K562 (cell line): ENCODE measurements around the gene GLP2R. TPM values are rescaled to one million over a fixed set of nuclear protein-coding genes. Genes with fewer than 3 reads are reported as not detected.

Source experiments
- ATAC-seq: fragments of 200-7000 bp; cut with Tn5 transposase; 3 replicates; pipeline ENCODE4 v1.9.1; 2020; ENCODE audit warnings: moderate library complexity
- BruUV-seq: library from RNA; stranded (reverse); fragments of 400-500 nt; replicated peaks from 2 replicates; lab custom pipeline; 2021; lab: Mats Ljungman, UMichigan
- CTCF ChIA-PET: fragments of 300-600 bp; formaldehyde crosslinking; extraction: SDS; loops from one replicate; lab custom pipeline; 2021; ENCODE audit warnings: low intra/inter-chr PET ratio; lab: Yijun Ruan, JAX
- POLR2A ChIA-PET: fragments of 300-600, 350-650 bp; sonication (Branson Sonifier 250); formaldehyde crosslinking; extraction: SDS; loops from one replicate; lab custom pipeline; 2021; ENCODE audit warnings: antibody characterized with exemption, inconsistent platforms; lab: Yijun Ruan, JAX
- DNase-seq, 4 experiments: peaks; one replicate each; pipeline versions ENCODE4 v3.0.0 to v3.0.0-alpha.2; 2011 to 2018; ENCODE audit warnings: low spot score in 3 of 4, mixed read lengths in 3 of 4; ENCODE audit errors: extremely low read depth in 1 of 4
- FAIRE-seq: peaks from 2 replicates; lab custom pipeline; 2011; peaks lifted over from hg19 to GRCh38; lab: Jason Lieb, UNC
- H2AFZ ChIP-seq: 2 replicates; pipeline ENCODE4 v1.6.0; 2011; ENCODE audit warnings: low read depth, low read length, control low read depth, inconsistent platforms
- H3K27ac ChIP-seq: fragments of 200-600 bp; 3 replicates; pipeline ENCODE4 v1.8.0; 2011; ENCODE audit warnings: low read depth, mild to moderate bottlenecking, control low read depth, inconsistent platforms, low read length, moderate library complexity, mixed read lengths; ENCODE audit errors: extremely low read depth
- H3K27me3 ChIP-seq, 2 experiments: fragments of 300-600 bp in 1 of 2; 2 replicates in 1 of 2; 3 replicates in 1 of 2; pipeline versions ENCODE4 v1.6.0 to v1.8.0; 2011; ENCODE audit warnings: inconsistent platforms in 2 of 2, low read length in 2 of 2, mild to moderate bottlenecking in 1 of 2, mixed read lengths in 1 of 2, moderate library complexity in 1 of 2; ENCODE audit not compliant: control insufficient read depth in 2 of 2, insufficient read depth in 2 of 2
- H3K36me3 ChIP-seq: fragments of 300-600 bp; 3 replicates; pipeline ENCODE4 v1.8.0; 2011; ENCODE audit warnings: mild to moderate bottlenecking, low read length, inconsistent platforms; ENCODE audit not compliant: control insufficient read depth, insufficient read depth
- H3K4me1 ChIP-seq, 2 experiments: fragments of 200-600 bp in 1 of 2; replicated peaks in 1 of 2; 2 replicates in 1 of 2; 3 replicates in 1 of 2; pipeline versions ENCODE4 v1.5.1 to v1.8.0; 2011; ENCODE audit warnings: inconsistent platforms in 2 of 2, low read length in 2 of 2, mild to moderate bottlenecking in 1 of 2, mixed read lengths in 1 of 2, moderate library complexity in 1 of 2; ENCODE audit not compliant: control insufficient read depth in 2 of 2, insufficient read depth in 2 of 2
- H3K4me2 ChIP-seq: 2 replicates; pipeline ENCODE4 v1.6.1; 2011; ENCODE audit warnings: low read length, control low read depth, inconsistent platforms, mixed read lengths; ENCODE audit not compliant: insufficient read depth
- H3K4me3 ChIP-seq: fragments of 200-600 bp; sonication (generic), shearing (Covaris generic); 2 replicates; pipeline ENCODE4 v1.5.1; 2016; ENCODE audit warnings: control low read depth, inconsistent platforms
- H3K79me2 ChIP-seq: fragments of 200-600 bp; 3 replicates; pipeline ENCODE4 v1.8.0; 2011; ENCODE audit warnings: low read length, inconsistent platforms; ENCODE audit not compliant: control insufficient read depth, insufficient read depth
- H3K9ac ChIP-seq, 2 experiments: 2 replicates each; pipeline versions ENCODE4 v1.6.0 to v1.6.1; 2011; ENCODE audit warnings: low read depth in 2 of 2, low read length in 2 of 2, control low read depth in 1 of 2, inconsistent platforms in 1 of 2, mild to moderate bottlenecking in 1 of 2, mixed read lengths in 1 of 2; ENCODE audit not compliant: insufficient read depth in 1 of 2
- H3K9me1 ChIP-seq: one replicate; pipeline ENCODE4 v1.6.0; 2011; ENCODE audit warnings: inconsistent platforms, mild to moderate bottlenecking, low read length, moderate library complexity; ENCODE audit not compliant: control insufficient read depth, insufficient read depth
- H3K9me3 ChIP-seq: replicated peaks from 2 replicates; pipeline ENCODE4 v1.5.1; 2011; ENCODE audit warnings: low read depth, low read length, inconsistent platforms; ENCODE audit not compliant: control insufficient read depth, insufficient read depth
- H4K20me1 ChIP-seq: replicated peaks from 2 replicates; pipeline ENCODE4 v1.6.1; 2011; ENCODE audit warnings: low read length, inconsistent platforms, mixed read lengths; ENCODE audit not compliant: control insufficient read depth, insufficient read depth
- CHCHD3 ChIP-seq: fragments of 250-450 bp; sonication (Bioruptor Pico); IDR thresholded peaks from 2 replicates; pipeline ENCODE4 v2.1.2; 2022; ENCODE audit warnings: mild to moderate bottlenecking
- GTF2E2 ChIP-seq: fragments of 200-800 bp; sonication (Bioruptor generic); IDR thresholded peaks from 2 replicates; pipeline ENCODE4 v1.6.1; 2016; ENCODE audit warnings: missing genetic modification characterization, missing compliant biosample characterization
- HEY1 ChIP-seq: fragments of 250-450 bp; sonication (Bioruptor Pico); IDR thresholded peaks from 2 replicates; pipeline ENCODE4 v1.5.0; 2020; ENCODE audit warnings: mild to moderate bottlenecking, moderate library complexity, borderline replicate concordance
- MAZ ChIP-seq, 2 experiments: fragments of 450-650 bp in 1 of 2; sonication (generic) in 1 of 2; formaldehyde crosslinking; IDR thresholded peaks in 1 of 2; conservative IDR thresholded peaks in 1 of 2; 2 replicates each; pipeline versions ENCODE4 v1.4.0 to v1.5.0; 2020; ENCODE audit warnings: mild to moderate bottlenecking in 1 of 2, missing genetic modification reagents in 1 of 2
- NFXL1 ChIP-seq: fragments of 450-650 bp; formaldehyde crosslinking; IDR thresholded peaks from 2 replicates; pipeline ENCODE4 v1.4.0; 2021; ENCODE audit warnings: mild to moderate bottlenecking
- POLR2AphosphoS5 ChIP-seq: IDR thresholded peaks from 2 replicates; pipeline ENCODE4 v1.6.1; 2011; ENCODE audit warnings: mild to moderate bottlenecking, low read depth, low read length, moderate library complexity; ENCODE audit not compliant: control insufficient read depth, insufficient read depth
- RAD51 ChIP-seq: fragments of 450-650 bp; IDR thresholded peaks from 2 replicates; pipeline ENCODE4 v1.7.1; 2016; ENCODE audit warnings: low read depth, mild to moderate bottlenecking, borderline replicate concordance
- REST ChIP-seq, 2 experiments: fragments of 450-650 bp; formaldehyde crosslinking in 1 of 2; IDR thresholded peaks; 2 replicates each; pipeline versions ENCODE4 v1.4.0 to v1.6.1; 2014 to 2020; ENCODE audit warnings: mild to moderate bottlenecking in 2 of 2, borderline replicate concordance in 1 of 2, low read depth in 1 of 2
- SIN3B ChIP-seq: fragments of 450-650 bp; IDR thresholded peaks from 2 replicates; pipeline ENCODE4 v1.6.1; 2017; ENCODE audit warnings: low read depth, mild to moderate bottlenecking, moderate library complexity
- SIRT6 ChIP-seq: IDR thresholded peaks from one replicate; pipeline ENCODE4 v1.6.1; 2012; ENCODE audit warnings: low read depth, mild to moderate bottlenecking, control low read depth, inconsistent platforms, low read length, moderate library complexity
- SREBF2 ChIP-seq: sonication (generic); formaldehyde crosslinking; IDR thresholded peaks from 2 replicates; pipeline ENCODE4 v1.4.0; 2020; ENCODE audit warnings: mild to moderate bottlenecking, missing genetic modification reagents
- ZBTB43 ChIP-seq: sonication (generic); formaldehyde crosslinking; IDR thresholded peaks from 2 replicates; pipeline ENCODE4 v1.8.0; 2023; ENCODE audit warnings: mild to moderate bottlenecking, missing genetic modification reagents
- ZNF551 ChIP-seq: fragments of 250-450 bp; sonication (Bioruptor Pico); IDR thresholded peaks from 2 replicates; pipeline ENCODE4 v1.5.0; 2021; ENCODE audit warnings: mild to moderate bottlenecking, moderate library complexity
- WGBS: fragments of 100-300 bp; shearing (Covaris generic); methylation state at CpG from one replicate; pipeline ENCODE4 v1.1.6; 2016; ENCODE audit warnings: low coverage, mixed read lengths; ENCODE audit not compliant: insufficient coverage; ENCODE audit errors: missing lambda C conversion rate; 5-methylcytosine and 5-hydroxymethylcytosine counted together
- in situ Hi-C: fragments of 300-500 bp; cut with MboI; formaldehyde crosslinking; loops from 4 replicates; pipeline ENCODE4 v1.15.0; 2018; ENCODE audit warnings: inconsistent platforms, mixed read lengths
- intact Hi-C: fragments of 100-400 bp; cut with micrococcal nuclease; formaldehyde crosslinking; loops from 2 replicates; pipeline ENCODE4 v1.14.2; 2022
- polyA plus RNA-seq, 8 experiments: library from polyadenylated mRNA; depleted of rRNA in 4 of 8; stranded (reverse) in 5 of 8; unstranded in 3 of 8; fragments of >200 nt; fragmentation: Nextera tagmentation in 2 of 8; fragmentation: Illumina TruSeq in 1 of 8; extraction: Ambion mirVana in 2 of 8; extraction: Trizol in 1 of 8; gene quantifications; 2 replicates each; pipeline versions ENCODE4 v1.2.1 to v1.2.3, GENCODE V29; 2011 to 2014; ENCODE audit warnings: inconsistent platforms in 1 of 8, missing spikeins in 1 of 8
- total RNA-seq, 7 experiments: library from RNA; depleted of rRNA in 6 of 7; stranded (reverse); fragments of >200 nt in 6 of 7; fragmentation: Illumina TruSeq in 2 of 7; extraction: Trizol in 2 of 7; gene quantifications; 2 replicates each; pipeline versions ENCODE4 v1.2.1 to v1.2.3, GENCODE V29; 2011 to 2021; ENCODE audit warnings: low replicate concordance in 1 of 7

GLP2R gene
- total and polyA plus RNA-seq, 9 of the 15 experiments (the other 6 are each of a cell fraction or from before 2014, with no cell fraction given): not detected

- TF ChIP-seq SREBF2 (CRISPR knock-in tag) (no peak), ZNF551 (CRISPR knock-in tag) (no peak), SIN3B (no peak), NFXL1 (CRISPR knock-in tag) (no peak), CHCHD3 (CRISPR knock-in tag) (no peak), GTF2E2 (no peak), POLR2AphosphoS5 (no peak)
Observed at GRCh38 chr17:9820448-9820847, 5.3 kb upstream of the GLP2R start (continued).

GRCh38 chr17:9821921-9822320 is 3.8 kb upstream of the GLP2R start, which contains the start of gene GSG1L2:
GSG1L2 (minus strand) TSS chr17:9822079; CDS start chr17:9822071, 8 bp downstream.
- WGBS: 0% methylated on average over 6 of the region's 15 CpGs
- CTCF ChIA-PET: no interaction called here
- ATAC-seq: no peak
- TF ChIP-seq MAZ (CRISPR knock-in tag; conservative IDR thresholded peaks at IDR 0.05 in 1 of 2, IDR thresholded peaks at IDR 0.05 in 1 of 2) (no peak), RAD51 (no peak), SIRT6 (no peak), ZBTB43 (CRISPR knock-in tag) (no peak), REST (IDR thresholded peaks at IDR 0.05; ENCODE audit: borderline replicate concordance) (no peak), REST (CRISPR knock-in tag; IDR thresholded peaks at IDR 0.05; ENCODE audit: low read depth) (no peak), HEY1 (CRISPR knock-in tag) (no peak)

More at GRCh38 chr17:9821921-9822320, 3.8 kb upstream of the GLP2R start, which contains the start of gene GSG1L2:
- Histone ChIP-seq H3K4me1 (no peaks in the 10 kb centered on the region), H2AFZ (no peak within 1 kb of the TSS), H3K4me2 (no peak within 1 kb of the TSS), H3K27me3 (no peaks in the 10 kb centered on the region; a peak in 1 of 5 replicates), H3K36me3 (no peaks in the 10 kb centered on the region), H3K9me3 (no peaks in the 10 kb centered on the region), H3K79me2 (no peaks in the 10 kb centered on the region), H4K20me1 (no peaks in the 10 kb centered on the region), H3K4me3 (no peak within 1 kb of the TSS), H3K27ac (no peak within 1 kb of the TSS), H3K9me1 (no peaks in the 10 kb centered on the region), H3K9ac (no peak within 1 kb of the TSS)
- intact Hi-C loops (no loop called here), in situ Hi-C loops (no loop called here)
- DNase-seq (no peak), FAIRE-seq (no peak)
- POLR2A ChIA-PET: no interaction called here
- no TSS peak for BruUV-seq
